Measurements from ENCODE around the gene FAM83E.

DNA sequence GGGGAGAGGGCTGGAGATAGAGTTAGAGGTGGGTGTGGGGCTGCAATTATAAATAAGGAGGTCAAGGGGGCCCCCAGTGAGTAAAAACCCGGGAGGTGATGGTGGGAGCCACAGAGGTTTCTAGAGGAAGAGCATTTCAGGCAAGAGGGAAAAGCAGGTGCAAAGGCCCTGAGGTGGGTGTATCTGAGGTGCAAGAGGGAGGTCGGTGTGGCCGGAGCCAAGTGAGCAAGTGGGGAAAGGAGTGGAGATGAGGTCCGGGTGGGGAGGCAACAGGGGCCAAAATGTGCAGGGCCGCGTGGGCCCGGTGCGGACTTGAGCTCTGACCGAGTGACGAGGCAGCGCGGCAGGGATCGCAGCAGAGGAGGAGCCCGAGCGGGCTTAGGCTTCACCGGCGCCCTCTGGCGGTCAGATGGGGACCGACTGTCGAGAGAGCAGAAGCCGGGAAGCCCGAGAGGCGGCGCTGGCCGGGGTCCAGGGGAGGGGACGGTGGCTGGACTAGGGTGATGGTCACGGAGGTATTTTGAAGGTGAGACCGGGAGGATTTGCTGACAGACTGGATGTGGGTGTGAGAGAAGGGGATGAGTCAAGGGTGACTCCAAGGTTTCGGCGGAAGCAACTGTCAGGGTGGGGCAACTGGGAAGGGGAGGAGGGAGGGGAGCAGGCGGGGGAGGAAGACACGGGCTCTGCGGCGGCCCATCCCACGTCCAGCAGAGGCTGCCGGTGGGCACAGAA lies 26.0 kb downstream of the FAM83E start:
- TF ChIP-seq, protein P1, sequence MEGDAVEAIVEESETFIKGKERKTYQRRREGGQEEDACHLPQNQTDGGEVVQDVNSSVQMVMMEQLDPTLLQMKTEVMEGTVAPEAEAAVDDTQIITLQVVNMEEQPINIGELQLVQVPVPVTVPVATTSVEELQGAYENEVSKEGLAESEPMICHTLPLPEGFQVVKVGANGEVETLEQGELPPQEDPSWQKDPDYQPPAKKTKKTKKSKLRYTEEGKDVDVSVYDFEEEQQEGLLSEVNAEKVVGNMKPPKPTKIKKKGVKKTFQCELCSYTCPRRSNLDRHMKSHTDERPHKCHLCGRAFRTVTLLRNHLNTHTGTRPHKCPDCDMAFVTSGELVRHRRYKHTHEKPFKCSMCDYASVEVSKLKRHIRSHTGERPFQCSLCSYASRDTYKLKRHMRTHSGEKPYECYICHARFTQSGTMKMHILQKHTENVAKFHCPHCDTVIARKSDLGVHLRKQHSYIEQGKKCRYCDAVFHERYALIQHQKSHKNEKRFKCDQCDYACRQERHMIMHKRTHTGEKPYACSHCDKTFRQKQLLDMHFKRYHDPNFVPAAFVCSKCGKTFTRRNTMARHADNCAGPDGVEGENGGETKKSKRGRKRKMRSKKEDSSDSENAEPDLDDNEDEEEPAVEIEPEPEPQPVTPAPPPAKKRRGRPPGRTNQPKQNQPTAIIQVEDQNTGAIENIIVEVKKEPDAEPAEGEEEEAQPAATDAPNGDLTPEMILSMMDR (IDR thresholded peaks at IDR 0.05 in 4 of 5, conservative IDR thresholded peaks at IDR 0.05 in 1 of 5) = peak; percentile 74 to 98 (median 93)
- no peak for TF ChIP-seq POLR2A (IDR thresholded peaks at IDR 0.05)
